Activated naive CD8-positive, alpha-beta T cell treated with anti-CD3 and anti-CD28 coated beads, Interleukin-2, amount 10 ng/mL, durations not matched to agents 7 days and 5 days (primary cell): Measurements from ENCODE around the gene ACSF2. TPM values are rescaled to one million over a fixed set of nuclear protein-coding genes. Genes with fewer than 3 reads are reported as not detected.
A peak's percentile ranks its signal among the peaks of the same experiment; 100 is the strongest.
"Not testable (repeated sequence)": the region's sequence is repeated elsewhere in the genome, so short reads cannot be mapped to it uniquely, and the experiment has no call there.

Experiments
- ATAC-seq: fragments of 150-1000 bp; cut with Tn5 transposase; one replicate; pipeline ENCODE4 v1.10.0; 2021; ENCODE audit warnings: low read depth, moderate library complexity
- POLR2A ChIA-PET: fragments of 350-600 bp; sonication (Branson Sonifier 250); formaldehyde crosslinking; loops from one replicate; lab custom pipeline; 2021; ENCODE audit warnings: antibody characterized with exemption; lab: Charles Lee
- DNase-seq: peaks from one replicate; pipeline ENCODE4 v3.0.0; 2021
- H3K27ac Mint-ChIP-seq: one replicate; pipeline ENCODE4 v1.8.0; 2022; ENCODE audit warnings: mild to moderate bottlenecking, mixed read lengths
- H3K27me3 Mint-ChIP-seq: one replicate; pipeline ENCODE4 v1.8.0; 2022; ENCODE audit warnings: mild to moderate bottlenecking, moderate library complexity, mixed read lengths
- H3K36me3 Mint-ChIP-seq: one replicate; pipeline ENCODE4 v1.8.0; 2021; ENCODE audit warnings: mild to moderate bottlenecking, mixed read lengths
- H3K4me1 Mint-ChIP-seq: one replicate; pipeline ENCODE4 v1.8.0; 2021; ENCODE audit warnings: mixed read lengths
- H3K4me3 Mint-ChIP-seq: one replicate; pipeline ENCODE4 v1.8.0; 2022; ENCODE audit warnings: mild to moderate bottlenecking, moderate library complexity, mixed read lengths
- H3K9me3 Mint-ChIP-seq: one replicate; pipeline ENCODE4 v1.8.0; 2021; ENCODE audit warnings: mixed read lengths
- total RNA-seq, 2 experiments: library from RNA; stranded (reverse); gene quantifications; one replicate each; pipeline ENCODE4 v1.2.3, GENCODE V29; 2021

The ACSF2 gene
- total RNA-seq, 2 experiments from 2014 or later: 42.1 to 45.0 TPM

- peak; percentile 35 for DNase-seq
- peak overlapping the region; percentile 71 for H3K4me3 Mint-ChIP-seq
- peaks cover 7% of the 10 kb centered on the region for H3K27me3 Mint-ChIP-seq
- peaks cover 3% of the 10 kb centered on the region for H3K36me3 Mint-ChIP-seq
- POLR2A ChIA-PET: interaction anchor here (0.6 to 2.1 kb wide), 6 partner anchors 9 to 252 kb away, joined by 3 to 7 read pairs (median 6); partner anchors contain the start of gene LRRC59
- H3K27ac Mint-ChIP-seq: peak overlapping the region; percentile 86
- H3K4me1 Mint-ChIP-seq: peaks cover 18% of the 10 kb centered on the region
- H3K9me3 Mint-ChIP-seq: peaks cover 5% of the 10 kb centered on the region
- ATAC-seq: no peak
Observed at GRCh38 chr17:50421308-50422051, 4.5 kb upstream of the ACSF2 start.

- ATAC-seq (no peak), DNase-seq (no peak)
- peaks cover 2% of the 10 kb centered on the region for H3K27me3 Mint-ChIP-seq
- H3K36me3 Mint-ChIP-seq: peaks cover 5% of the 10 kb centered on the region
- H3K4me1 Mint-ChIP-seq: peaks cover 29% of the 10 kb centered on the region
- H3K27ac Mint-ChIP-seq: no peak overlapping the region
- POLR2A ChIA-PET: interaction anchor here (2.1 kb wide), 1 partner anchor 8 kb away, joined by 7 read pairs; no protein-coding TSS in a partner anchor
- no peak overlapping the region for H3K4me3 Mint-ChIP-seq
- H3K9me3 Mint-ChIP-seq: peaks cover 5% of the 10 kb centered on the region
Observed at GRCh38 chr17:50422738-50423137, 3.3 kb upstream of the ACSF2 start.

GRCh38 chr17:50423553-50424159 lies 2.4 kb upstream of the ACSF2 start:
- Mint-ChIP-seq H3K27me3 (peaks cover 2% of the 10 kb centered on the region), H3K4me1 (peaks cover 31% of the 10 kb centered on the region), H3K36me3 (peaks cover 5% of the 10 kb centered on the region), H3K4me3 (no peak overlapping the region), H3K27ac (no peak overlapping the region), H3K9me3 (peaks cover 5% of the 10 kb centered on the region)
- DNase-seq (no peak), ATAC-seq (no peak)
- POLR2A ChIA-PET: no interaction called here

- ATAC-seq: no peak
- POLR2A ChIA-PET: no interaction called here
- H3K4me1 Mint-ChIP-seq: peaks cover 33% of the 10 kb centered on the region
- H3K36me3 Mint-ChIP-seq: peaks cover 2% of the 10 kb centered on the region
- no peaks in the 10 kb centered on the region for H3K27me3 Mint-ChIP-seq
- DNase-seq: no peak
- peaks cover under 1% of the 10 kb centered on the region for H3K9me3 Mint-ChIP-seq
- H3K27ac Mint-ChIP-seq: no peak overlapping the region
- peak overlapping the region; percentile 32 for H3K4me3 Mint-ChIP-seq
Observed at GRCh38 chr17:50424246-50424995, 1.6 kb upstream of the ACSF2 start.

GRCh38 chr17:50424996-50425681 lies 879 bp upstream of the ACSF2 start:
- H3K4me3 Mint-ChIP-seq: peak overlapping the region; percentile 86
- H3K36me3 Mint-ChIP-seq: peaks cover 2% of the 10 kb centered on the region
- no peaks in the 10 kb centered on the region for H3K27me3 Mint-ChIP-seq
- H3K4me1 Mint-ChIP-seq: peaks cover 36% of the 10 kb centered on the region
- no peak for ATAC-seq
- DNase-seq: no peak
- POLR2A ChIA-PET: interaction anchor here (1.2 to 2.6 kb wide), 4 partner anchors 28 to 54 kb away, joined by 3 to 27 read pairs (median 6); partner anchors contain the start of genes EME1, LRRC59 and MRPL27
- H3K9me3 Mint-ChIP-seq: no peaks in the 10 kb centered on the region
- peak overlapping the region; percentile 83 for H3K27ac Mint-ChIP-seq

- Mint-ChIP-seq H3K4me1 (peaks cover 29% of the 10 kb centered on the region), H3K9me3 (no peaks in the 10 kb centered on the region), H3K27ac (peak overlapping the region; percentile 87), H3K27me3 (no peaks in the 10 kb centered on the region), H3K4me3 (peak overlapping the region; percentile 91), H3K36me3 (peaks cover 2% of the 10 kb centered on the region)
- DNase-seq (no peak), ATAC-seq (peak; percentile 9)
- POLR2A ChIA-PET: interaction anchor here (0.7 to 2.6 kb wide), 5 partner anchors 30 to 53 kb away, joined by 3 to 27 read pairs (median 4); partner anchors contain the start of genes EME1, LRRC59 and MRPL27
Observed at GRCh38 chr17:50426472-50426782, 409 bp downstream of the ACSF2 start.

GRCh38 chr17:50426814-50427787 lies 1.1 kb downstream of the ACSF2 start:
- ATAC-seq: peak; percentile 51
- Mint-ChIP-seq H3K27ac (peak overlapping the region; percentile 87), H3K4me1 (peaks cover 27% of the 10 kb centered on the region), H3K9me3 (no peaks in the 10 kb centered on the region), H3K4me3 (peak overlapping the region; percentile 91), H3K27me3 (no peaks in the 10 kb centered on the region), H3K36me3 (peaks cover 4% of the 10 kb centered on the region)
- DNase-seq: peak; percentile 49
- POLR2A ChIA-PET: interaction anchor here (0.7 to 2.6 kb wide), 3 partner anchors 30 to 54 kb away, joined by 3 to 27 read pairs (median 8); partner anchors contain the start of genes EME1, LRRC59 and MRPL27

GRCh38 chr17:50428126-50428525 lies 2.1 kb downstream of the ACSF2 start:
- POLR2A ChIA-PET, ATAC-seq, DNase-seq, H3K27me3 Mint-ChIP-seq, H3K4me3 Mint-ChIP-seq, H3K36me3 Mint-ChIP-seq, H3K9me3 Mint-ChIP-seq: not testable (repeated sequence)
- H3K4me1 Mint-ChIP-seq: peaks cover 27% of the 10 kb centered on the region
- peak overlapping the region; percentile 57 for H3K27ac Mint-ChIP-seq

- POLR2A ChIA-PET: interaction anchor here (0.6 kb wide), 1 partner anchor 9 kb away, joined by 3 read pairs; no protein-coding TSS in a partner anchor
Observed at GRCh38 chr17:50428831-50429424, 2.9 kb downstream of the ACSF2 start.

GRCh38 chr17:50429793-50430192 lies 3.8 kb downstream of the ACSF2 start:
- ATAC-seq (no peak), DNase-seq (no peak)
- H3K4me1 Mint-ChIP-seq: peaks cover 32% of the 10 kb centered on the region
- POLR2A ChIA-PET: no interaction called here
- H3K36me3 Mint-ChIP-seq: peaks cover 4% of the 10 kb centered on the region
- H3K9me3 Mint-ChIP-seq: no peaks in the 10 kb centered on the region
- no peak overlapping the region for H3K27ac Mint-ChIP-seq
- no peaks in the 10 kb centered on the region for H3K27me3 Mint-ChIP-seq
- no peak overlapping the region for H3K4me3 Mint-ChIP-seq

More at GRCh38 chr17:50428831-50429424, 2.9 kb downstream of the ACSF2 start:
- ATAC-seq (no peak), DNase-seq (no peak)
- Mint-ChIP-seq H3K36me3 (peaks cover 4% of the 10 kb centered on the region), H3K27ac (no peak overlapping the region), H3K4me1 (peaks cover 30% of the 10 kb centered on the region), H3K4me3 (no peak overlapping the region), H3K9me3 (no peaks in the 10 kb centered on the region), H3K27me3 (no peaks in the 10 kb centered on the region)

- Mint-ChIP-seq H3K36me3 (peaks cover 4% of the 10 kb centered on the region), H3K4me1 (peaks cover 25% of the 10 kb centered on the region), H3K27me3 (no peaks in the 10 kb centered on the region), H3K4me3 (no peak overlapping the region), H3K27ac (no peak overlapping the region), H3K9me3 (no peaks in the 10 kb centered on the region)
- POLR2A ChIA-PET: interaction anchor here (1.7 kb wide), 1 partner anchor 9 kb away, joined by 7 read pairs; no protein-coding TSS in a partner anchor
- DNase-seq (no peak), ATAC-seq (no peak)
Observed at GRCh38 chr17:50430821-50431618, 5.0 kb downstream of the ACSF2 start.
